LNCAP (cell line): ENCODE data around the gene ABHD17C.

ENCODE experiments used
- CTCF ChIP-seq: fragments of 450-650 bp; IDR thresholded peaks from 2 replicates; pipeline ENCODE4 v1.5.1; 2017; ENCODE audit warnings: mild to moderate bottlenecking

Gene ABHD17C

GRCh38 chr15:80769829-80770705 lies 75.0 kb downstream of the ABHD17C start:
- no peak for TF ChIP-seq CTCF

- no peak for TF ChIP-seq CTCF
Measured at GRCh38 chr15:80773122-80773551, 78.0 kb downstream of the ABHD17C start.

- TF ChIP-seq CTCF = no peak
Measured at GRCh38 chr15:80773792-80774352, 78.8 kb downstream of the ABHD17C start.

- TF ChIP-seq CTCF = no peak
Measured at GRCh38 chr15:80774486-80774885, 79.4 kb downstream of the ABHD17C start.

GRCh38 chr15:80775338-80775737 lies 80.2 kb downstream of the ABHD17C start:
- TF ChIP-seq CTCF = no peak

GRCh38 chr15:80776420-80777045 lies 81.4 kb downstream of the ABHD17C start:
- TF ChIP-seq CTCF = peak; percentile 82

GRCh38 chr15:80777137-80777536 lies 82.0 kb downstream of the ABHD17C start:
- no peak for TF ChIP-seq CTCF
